Sigmoid colon (tissue), 4 donors: Measurements from ENCODE around the gene NPW.

ENCODE experiments used
- EP300 ChIP-seq, 4 donors: sonication (generic); formaldehyde crosslinking; IDR thresholded peaks; one replicate each; pipeline ENCODE4 v1.6.1; 2017; ENCODE audit warnings: antibody characterized with exemption in 4 of 4
- POLR2A ChIP-seq, 2 donors: fragments of 450-650 bp; IDR thresholded peaks; one replicate each; pipeline ENCODE4 v1.6.1; 2016; ENCODE audit warnings: antibody characterized with exemption in 2 of 2, mild to moderate bottlenecking in 2 of 2, moderate library complexity in 2 of 2
- POLR2AphosphoS5 ChIP-seq, 4 donors: sonication (generic); formaldehyde crosslinking; IDR thresholded peaks; one replicate each; pipeline ENCODE4 v1.6.1; 2017; ENCODE audit warnings: antibody characterized with exemption in 4 of 4
- TF ChIP-seq, protein P1 (sequence below), 4 experiments: fragments of 450-650 bp in 3 of 4; fragments of 200-600 bp in 1 of 4; IDR thresholded peaks; one replicate each; pipeline ENCODE4 v1.5.1; 2016 to 2019; ENCODE audit warnings: antibody characterized with exemption in 4 of 4, mild to moderate bottlenecking in 3 of 4, moderate library complexity in 2 of 4

GRCh38 chr16:1983544-1984346 is 35.8 kb upstream of the NPW start, which contains the start of gene GFER:
- TF ChIP-seq, protein P1, sequence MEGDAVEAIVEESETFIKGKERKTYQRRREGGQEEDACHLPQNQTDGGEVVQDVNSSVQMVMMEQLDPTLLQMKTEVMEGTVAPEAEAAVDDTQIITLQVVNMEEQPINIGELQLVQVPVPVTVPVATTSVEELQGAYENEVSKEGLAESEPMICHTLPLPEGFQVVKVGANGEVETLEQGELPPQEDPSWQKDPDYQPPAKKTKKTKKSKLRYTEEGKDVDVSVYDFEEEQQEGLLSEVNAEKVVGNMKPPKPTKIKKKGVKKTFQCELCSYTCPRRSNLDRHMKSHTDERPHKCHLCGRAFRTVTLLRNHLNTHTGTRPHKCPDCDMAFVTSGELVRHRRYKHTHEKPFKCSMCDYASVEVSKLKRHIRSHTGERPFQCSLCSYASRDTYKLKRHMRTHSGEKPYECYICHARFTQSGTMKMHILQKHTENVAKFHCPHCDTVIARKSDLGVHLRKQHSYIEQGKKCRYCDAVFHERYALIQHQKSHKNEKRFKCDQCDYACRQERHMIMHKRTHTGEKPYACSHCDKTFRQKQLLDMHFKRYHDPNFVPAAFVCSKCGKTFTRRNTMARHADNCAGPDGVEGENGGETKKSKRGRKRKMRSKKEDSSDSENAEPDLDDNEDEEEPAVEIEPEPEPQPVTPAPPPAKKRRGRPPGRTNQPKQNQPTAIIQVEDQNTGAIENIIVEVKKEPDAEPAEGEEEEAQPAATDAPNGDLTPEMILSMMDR (IDR thresholded peaks at IDR 0.05) = no peak
- TF ChIP-seq POLR2AphosphoS5 (IDR thresholded peaks at IDR 0.05) (peak in 3 of 4 donors; percentile 29 to 51 (median 34)), POLR2A (IDR thresholded peaks at IDR 0.05) (no peak), EP300 (IDR thresholded peaks at IDR 0.05) (no peak)
